GM23248 (cell line): ENCODE results near the gene RPGRIP1L. TPM values are rescaled to one million over a fixed set of nuclear protein-coding genes. Genes with fewer than 3 reads are reported as not detected.

Experiments
- DNase-seq: peaks from one replicate; pipeline ENCODE4 v3.0.0-alpha.2; 2015
- H2AFZ ChIP-seq: fragments of 200-600 bp; sonication (generic); 2 replicates; pipeline ENCODE4 v1.6.1; 2016; ENCODE audit warnings: antibody characterized with exemption
- H3F3A ChIP-seq: fragments of 200-600 bp; sonication (generic); 2 replicates; pipeline ENCODE4 v1.6.1; 2016; ENCODE audit warnings: mild to moderate bottlenecking, antibody characterized with exemption, mixed run types; ENCODE audit not compliant: insufficient read depth
- H3K27ac ChIP-seq: fragments of 200-600 bp; sonication (generic); 2 replicates; pipeline ENCODE4 v1.5.1; 2016; ENCODE audit warnings: mild to moderate bottlenecking
- H3K27me3 ChIP-seq: fragments of 200-600 bp; sonication (generic); replicated peaks from 2 replicates; pipeline ENCODE4 v1.6.1; 2016; ENCODE audit warnings: mild to moderate bottlenecking; ENCODE audit not compliant: insufficient read depth
- H3K36me3 ChIP-seq: fragments of 200-600 bp; sonication (generic); 2 replicates; pipeline ENCODE4 v1.6.1; 2016; ENCODE audit warnings: low read depth, mild to moderate bottlenecking
- H3K4me1 ChIP-seq: fragments of 200-600 bp; sonication (generic); 2 replicates; pipeline ENCODE4 v1.6.1; 2016; ENCODE audit warnings: mild to moderate bottlenecking; ENCODE audit not compliant: insufficient read depth
- H3K4me2 ChIP-seq: fragments of 200-600 bp; sonication (generic); one replicate; pipeline ENCODE4 v1.6.1; 2016; ENCODE audit warnings: mild to moderate bottlenecking; ENCODE audit not compliant: unreplicated experiment
- H3K4me3 ChIP-seq: fragments of 200-600 bp; sonication (generic); 2 replicates; pipeline ENCODE4 v1.5.1; 2016; ENCODE audit warnings: mild to moderate bottlenecking
- H3K79me2 ChIP-seq: fragments of 200-600 bp; sonication (generic); 2 replicates; pipeline ENCODE4 v1.6.1; 2016; ENCODE audit warnings: mild to moderate bottlenecking; ENCODE audit not compliant: insufficient read depth
- H3K9ac ChIP-seq: fragments of 200-600 bp; sonication (generic); 2 replicates; pipeline ENCODE4 v1.6.1; 2016; ENCODE audit warnings: mild to moderate bottlenecking
- H3K9me2 ChIP-seq: fragments of 200-600 bp; sonication (generic); 2 replicates; pipeline ENCODE4 v1.6.1; 2016; ENCODE audit warnings: mixed run types, mild to moderate bottlenecking, moderate library complexity; ENCODE audit not compliant: insufficient read depth
- H3K9me3 ChIP-seq: fragments of 200-600 bp; sonication (generic); one replicate; pipeline ENCODE4 v1.6.1; 2017; ENCODE audit warnings: low read depth
- H4K20me1 ChIP-seq: fragments of 200-600 bp; sonication (generic); 2 replicates; pipeline ENCODE4 v1.6.0; 2016; ENCODE audit not compliant: insufficient read depth
- EZH2 ChIP-seq: fragments of 200-600 bp; sonication (generic); IDR thresholded peaks from 2 replicates; pipeline ENCODE4 v1.6.1; 2018; ENCODE audit warnings: antibody characterized with exemption, mild to moderate bottlenecking; ENCODE audit not compliant: insufficient read depth, poor library complexity, severe bottlenecking
- EZH2phosphoT487 ChIP-seq: fragments of 200-600 bp; sonication (generic); IDR thresholded peaks from 2 replicates; pipeline ENCODE4 v1.6.1; 2018; ENCODE audit warnings: antibody characterized with exemption, moderate library complexity, mild to moderate bottlenecking, low read depth; ENCODE audit not compliant: insufficient read depth
- WGBS, 2 experiments: methylation state at CpG; one replicate each; pipeline ENCODE4 v1.1.6; 2015 to 2017; ENCODE audit warnings: low lambda C conversion rate in 2 of 2, low coverage in 1 of 2; ENCODE audit errors: missing lambda C conversion rate in 2 of 2; 5-methylcytosine and 5-hydroxymethylcytosine counted together
- in situ Hi-C: fragments of 300-500 bp; cut with MboI; formaldehyde crosslinking; loops from 2 replicates; pipeline ENCODE4 v1.15.0; 2020
- polyA plus RNA-seq: library from polyadenylated mRNA; unstranded; fragments of >200 nt; fragmentation: Nextera tagmentation; extraction: Ambion mirVana; gene quantifications from 2 replicates; pipeline ENCODE4 v1.2.1, GENCODE V29; 2016
- total RNA-seq: library from RNA; depleted of rRNA; stranded (reverse); fragments of >200 nt; shearing (Covaris generic); gene quantifications from 2 replicates; pipeline ENCODE4 v1.2.3, GENCODE V29; 2014; rRNA removed

Gene RPGRIP1L
- total and polyA plus RNA-seq, 2 experiments from 2014 or later = 16.3 to 16.8 TPM

DNA sequence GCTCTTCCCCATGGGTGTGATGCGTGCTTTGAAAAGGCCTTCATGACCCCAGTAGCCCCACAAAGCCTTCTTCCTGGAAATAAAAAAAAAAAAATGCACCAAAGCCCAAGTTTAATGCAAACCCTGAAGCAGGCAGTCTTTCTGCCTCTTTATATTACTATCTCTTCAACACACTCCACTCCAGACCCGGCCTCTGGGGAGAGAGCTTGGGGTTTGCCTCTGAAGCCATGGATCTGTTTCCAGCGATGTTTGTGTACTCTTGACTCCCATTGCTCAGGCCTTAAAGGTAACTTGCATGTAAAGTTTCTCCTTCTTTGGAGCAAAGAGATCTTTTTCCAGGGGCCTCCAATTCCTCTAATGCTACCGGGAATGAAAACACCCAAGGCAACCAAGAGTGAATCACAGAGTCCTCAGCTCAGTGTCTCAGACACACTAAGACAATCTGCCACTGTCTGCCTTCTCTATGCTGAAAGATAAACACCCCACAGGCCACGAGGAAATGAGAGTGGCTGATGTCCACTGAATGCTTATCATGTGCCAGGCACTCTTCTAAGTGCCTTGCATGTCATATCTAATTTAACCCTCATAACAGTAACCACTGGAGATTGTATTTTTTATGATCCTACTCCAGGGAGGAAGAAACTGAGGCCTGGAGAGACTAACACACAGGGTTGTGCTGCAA, 144.2 kb downstream of the RPGRIP1L start:
- Histone ChIP-seq H3K9ac (no peak overlapping the region), H3K79me2 (no peaks in the 10 kb centered on the region), H3K27ac (no peak overlapping the region), H3K9me3 (no peaks in the 10 kb centered on the region), H3K27me3 (no peaks in the 10 kb centered on the region), H3K4me3 (no peak overlapping the region), H4K20me1 (no peaks in the 10 kb centered on the region), H3K9me2 (no peaks in the 10 kb centered on the region), H3F3A (no peaks in the 10 kb centered on the region), H2AFZ (no peak overlapping the region), H3K4me1 (no peaks in the 10 kb centered on the region), H3K4me2 (no peak overlapping the region), H3K36me3 (no peaks in the 10 kb centered on the region)
- TF ChIP-seq EZH2 = no peak
- in situ Hi-C loops = loop anchor here (10.0 kb wide), 1 partner anchor 1375 kb away; the partner anchor contains the start of gene IRX5
- peak; percentile 19 for DNase-seq
- WGBS, 2 experiments = 46 to 47% methylated on average over 5 of the region's 5 CpGs

DNA sequence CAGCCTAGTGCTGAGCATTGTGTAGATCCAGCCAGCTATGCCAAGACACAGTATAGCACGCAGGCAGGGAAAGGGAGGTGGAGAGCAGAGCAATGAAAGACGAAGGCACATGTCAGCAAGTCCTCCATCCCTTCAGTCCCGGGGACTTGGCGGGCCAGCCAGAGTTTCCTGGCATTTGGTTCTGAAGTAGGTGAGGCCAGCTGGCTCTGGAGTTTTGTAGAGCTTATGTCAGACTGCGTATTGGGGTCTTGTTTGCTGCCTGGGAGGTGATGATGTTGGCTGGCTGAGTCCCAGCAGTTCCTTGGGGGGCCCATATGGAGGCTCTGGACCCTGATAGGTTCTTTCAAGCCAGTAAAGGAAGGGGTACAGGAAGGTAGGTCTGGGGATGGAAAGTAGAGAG, 144.9 kb downstream of the RPGRIP1L start:
- Histone ChIP-seq H3K36me3 (no peaks in the 10 kb centered on the region), H3K4me3 (no peak overlapping the region), H3K27me3 (no peaks in the 10 kb centered on the region), H2AFZ (no peak overlapping the region), H3K4me2 (no peak overlapping the region), H3F3A (no peaks in the 10 kb centered on the region), H3K4me1 (no peaks in the 10 kb centered on the region), H4K20me1 (no peaks in the 10 kb centered on the region), H3K27ac (no peak overlapping the region), H3K9me2 (no peaks in the 10 kb centered on the region), H3K79me2 (no peaks in the 10 kb centered on the region), H3K9ac (no peak overlapping the region), H3K9me3 (no peaks in the 10 kb centered on the region)
- DNase-seq = no peak
- in situ Hi-C loops = loop anchor here (10.0 kb wide), 1 partner anchor 1376 kb away; the partner anchor contains the start of gene IRX5
- WGBS, 2 experiments = 45 to 51% methylated on average over 5 of the region's 5 CpGs
- TF ChIP-seq EZH2 = no peak
- no peak for TF ChIP-seq EZH2phosphoT487

DNA sequence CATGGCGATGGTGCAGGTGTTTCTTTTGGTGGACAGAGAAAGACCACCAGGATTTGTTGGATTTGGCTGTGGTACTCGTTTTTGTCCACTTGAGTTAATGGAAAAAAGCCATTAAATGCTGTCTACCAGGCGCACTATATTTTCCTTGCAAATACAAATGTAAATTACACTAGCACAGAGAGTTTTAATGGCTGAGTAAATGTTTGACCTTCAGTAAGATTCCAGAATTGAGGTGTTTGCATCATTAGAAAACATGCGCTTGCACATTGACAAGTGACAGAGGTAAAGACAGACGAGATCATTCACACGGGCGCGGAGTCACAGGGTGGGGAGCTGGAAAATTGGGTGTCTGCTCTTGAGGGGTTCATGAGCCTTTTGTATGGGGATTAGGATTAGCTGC, 147.1 kb downstream of the RPGRIP1L start:
- H3K9ac ChIP-seq = no peak overlapping the region
- in situ Hi-C loops = loop anchor here (10.0 kb wide), 1 partner anchor 1378 kb away; the partner anchor contains the start of gene IRX5
- no peak for DNase-seq
- no peak overlapping the region for H3K4me3 ChIP-seq
- H3F3A ChIP-seq = no peaks in the 10 kb centered on the region
- H3K9me2 ChIP-seq = no peaks in the 10 kb centered on the region
- no peak for TF ChIP-seq EZH2
- no peak for TF ChIP-seq EZH2phosphoT487
- no peak overlapping the region for H3K4me2 ChIP-seq
- 85 to 89% methylated on average over 8 of the region's 8 CpGs for WGBS, 2 experiments
- no peaks in the 10 kb centered on the region for H4K20me1 ChIP-seq
- no peak overlapping the region for H3K27ac ChIP-seq
- no peaks in the 10 kb centered on the region for H3K36me3 ChIP-seq
- no peaks in the 10 kb centered on the region for H3K27me3 ChIP-seq
- no peaks in the 10 kb centered on the region for H3K9me3 ChIP-seq
- no peak overlapping the region for H2AFZ ChIP-seq
- no peaks in the 10 kb centered on the region for H3K4me1 ChIP-seq
- H3K79me2 ChIP-seq = no peaks in the 10 kb centered on the region

DNA sequence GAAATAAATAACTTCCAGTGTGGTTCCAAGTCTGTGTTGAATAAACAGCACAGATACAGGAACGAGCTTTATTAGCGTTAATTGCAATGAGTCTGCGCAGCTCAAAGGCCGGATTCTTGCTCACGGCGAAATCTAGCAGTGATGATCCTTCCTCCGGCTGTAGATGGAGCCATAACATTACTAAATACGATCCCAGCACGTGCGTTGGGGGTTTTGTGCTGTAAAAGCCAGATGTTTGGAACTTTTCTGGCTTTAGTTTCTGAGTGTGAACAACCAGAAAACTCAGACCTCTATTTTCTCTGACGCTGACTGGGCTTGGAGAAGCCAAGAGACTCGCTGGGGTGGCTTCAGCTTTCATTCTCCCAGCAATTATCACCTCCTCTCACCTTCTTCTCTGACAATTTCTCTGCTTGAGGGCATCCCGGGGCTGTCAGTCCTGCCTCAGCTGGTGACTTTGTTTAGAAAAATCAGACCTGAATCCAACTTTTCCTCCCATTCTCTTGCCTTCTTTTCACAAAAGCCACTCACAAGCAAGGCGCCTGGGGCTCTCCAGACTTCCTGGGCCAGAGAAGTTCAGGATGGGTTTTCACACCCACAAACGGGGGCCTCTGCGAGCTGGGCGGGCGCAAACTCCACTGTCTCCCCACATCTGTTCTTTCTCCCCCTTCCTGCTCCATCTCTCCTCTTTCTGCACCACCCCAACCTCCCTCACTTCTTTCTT, 153.5 kb downstream of the RPGRIP1L start:
- 12 to 15% methylated on average over 18 of the region's 18 CpGs for WGBS, 2 experiments
- Histone ChIP-seq H4K20me1 (no peaks in the 10 kb centered on the region), H3K9me3 (no peaks in the 10 kb centered on the region), H3K27ac (no peak overlapping the region), H2AFZ (peak overlapping the region; percentile 50), H3K4me1 (peaks cover 6% of the 10 kb centered on the region), H3K9ac (peak overlapping the region; percentile 45), H3K27me3 (peaks cover 11% of the 10 kb centered on the region; the same call in 1 of the 2 replicates), H3F3A (no peaks in the 10 kb centered on the region), H3K36me3 (no peaks in the 10 kb centered on the region), H3K4me3 (peak overlapping the region; percentile 42), H3K4me2 (peak overlapping the region; percentile 60), H3K79me2 (no peaks in the 10 kb centered on the region), H3K9me2 (no peaks in the 10 kb centered on the region)
- DNase-seq = peak; percentile 93
- in situ Hi-C loops = loop anchor here (10.0 to 25.0 kb wide), 2 partner anchors 1385 to 1712 kb away; partner anchors contain the start of gene IRX5
- no peak for TF ChIP-seq EZH2phosphoT487
- TF ChIP-seq EZH2 = no peak

Other genes starting within 250 kb of the RPGRIP1L start
- 16.4 and 25.8 TPM in 2 replicates for gene AKTIP, start 200.7 kb downstream of the RPGRIP1L start, total RNA-seq
- 23.7 and 25.5 TPM in 2 replicates for gene AKTIP, start 200.7 kb downstream of the RPGRIP1L start, polyA plus RNA-seq
- 99.2 and 118 TPM in 2 replicates for gene FTO, start 297 bp upstream of the RPGRIP1L start, total RNA-seq
- gene FTO, start 297 bp upstream of the RPGRIP1L start, polyA plus RNA-seq = 84.2 and 85.3 TPM in 2 replicates